ENCODE results near the gene CTIF.

CTIF gene

GRCh38 chr18:48621815-48622555, 83.2 kb downstream of the CTIF start:
- no peak for DNase-seq (ENCODE audit: low spot score)

GRCh38 chr18:48622911-48623431, 84.1 kb downstream of the CTIF start:
- DNase-seq (ENCODE audit: low spot score) = no peak

GRCh38 chr18:48623468-48624235, 84.8 kb downstream of the CTIF start:
- DNase-seq (ENCODE audit: low spot score) = peak; percentile 84

GRCh38 chr18:48624856-48625255, 86.0 kb downstream of the CTIF start:
- no peak for DNase-seq (ENCODE audit: low spot score)

- no peak for DNase-seq (ENCODE audit: low spot score)
These were observed 88.4 kb downstream of the CTIF start for GRCh38 chr18:48627216-48627615.

GRCh38 chr18:48629730-48630324, 91.0 kb downstream of the CTIF start:
- DNase-seq (ENCODE audit: low spot score) = peak; percentile 96

GRCh38 chr18:48631851-48632250, 93.0 kb downstream of the CTIF start:
- DNase-seq (ENCODE audit: low spot score) = no peak

- DNase-seq (ENCODE audit: low spot score) = no peak
These were observed 93.9 kb downstream of the CTIF start for GRCh38 chr18:48632676-48633257.

GRCh38 chr18:48634491-48634890, 95.7 kb downstream of the CTIF start:
- no peak for DNase-seq (ENCODE audit: low spot score)

GRCh38 chr18:48634975-48635374, 96.1 kb downstream of the CTIF start:
- DNase-seq (ENCODE audit: low spot score) = no peak

GRCh38 chr18:48635806-48636205, 97.0 kb downstream of the CTIF start:
- no peak for DNase-seq (ENCODE audit: low spot score)

GRCh38 chr18:48636436-48636835, 97.6 kb downstream of the CTIF start:
- DNase-seq (ENCODE audit: low spot score) = no peak

- no peak for DNase-seq (ENCODE audit: low spot score)
These were observed 98.5 kb downstream of the CTIF start for GRCh38 chr18:48637081-48637990.

GRCh38 chr18:48638451-48638850, 99.6 kb downstream of the CTIF start:
- no peak for DNase-seq (ENCODE audit: low spot score)

- DNase-seq (ENCODE audit: low spot score) = no peak
These were observed 100.3 kb downstream of the CTIF start for GRCh38 chr18:48638896-48639771.

GRCh38 chr18:48639772-48640432, 101.1 kb downstream of the CTIF start:
- no peak for DNase-seq (ENCODE audit: low spot score)

- DNase-seq (ENCODE audit: low spot score) = peak; percentile 31
These were observed 101.9 kb downstream of the CTIF start for GRCh38 chr18:48640566-48641270.

- no peak for DNase-seq (ENCODE audit: low spot score)
These were observed 103.2 kb downstream of the CTIF start for GRCh38 chr18:48641981-48642380.

GRCh38 chr18:48642503-48642902, 103.7 kb downstream of the CTIF start:
- DNase-seq (ENCODE audit: low spot score) = no peak

Measured in AG08395 (cell line).